GM12874 (cell line): Measurements from ENCODE around the gene GUCY1A1.

ENCODE experiments used
- TF ChIP-seq, protein P1 (sequence below): IDR thresholded peaks from 2 replicates; pipeline ENCODE4 v1.5.1; 2011; ENCODE audit warnings: low read depth, mild to moderate bottlenecking, control low read depth, low read length, moderate library complexity; ENCODE audit not compliant: insufficient read depth

The GUCY1A1 gene

DNA sequence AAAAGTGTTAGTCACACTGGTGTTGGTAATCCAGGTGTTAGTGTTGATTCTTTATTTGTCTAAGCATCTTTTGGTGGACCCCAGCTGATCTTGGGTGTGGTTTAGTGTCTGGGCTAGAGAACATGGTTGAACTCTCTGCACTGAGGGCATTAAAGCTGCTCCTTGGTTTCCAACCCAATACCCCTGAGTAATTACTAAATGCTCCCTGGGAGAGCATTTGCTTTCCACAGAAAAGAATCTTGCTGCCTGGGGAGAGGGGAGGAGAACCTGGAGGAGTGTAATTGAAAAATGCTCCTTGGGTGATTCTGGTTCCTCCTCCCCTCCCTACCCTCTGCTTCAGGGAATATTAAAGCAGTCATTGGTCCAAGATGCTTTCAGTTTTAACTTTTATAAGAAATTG, 95.3 kb downstream of the GUCY1A1 start:
- TF ChIP-seq, protein P1, sequence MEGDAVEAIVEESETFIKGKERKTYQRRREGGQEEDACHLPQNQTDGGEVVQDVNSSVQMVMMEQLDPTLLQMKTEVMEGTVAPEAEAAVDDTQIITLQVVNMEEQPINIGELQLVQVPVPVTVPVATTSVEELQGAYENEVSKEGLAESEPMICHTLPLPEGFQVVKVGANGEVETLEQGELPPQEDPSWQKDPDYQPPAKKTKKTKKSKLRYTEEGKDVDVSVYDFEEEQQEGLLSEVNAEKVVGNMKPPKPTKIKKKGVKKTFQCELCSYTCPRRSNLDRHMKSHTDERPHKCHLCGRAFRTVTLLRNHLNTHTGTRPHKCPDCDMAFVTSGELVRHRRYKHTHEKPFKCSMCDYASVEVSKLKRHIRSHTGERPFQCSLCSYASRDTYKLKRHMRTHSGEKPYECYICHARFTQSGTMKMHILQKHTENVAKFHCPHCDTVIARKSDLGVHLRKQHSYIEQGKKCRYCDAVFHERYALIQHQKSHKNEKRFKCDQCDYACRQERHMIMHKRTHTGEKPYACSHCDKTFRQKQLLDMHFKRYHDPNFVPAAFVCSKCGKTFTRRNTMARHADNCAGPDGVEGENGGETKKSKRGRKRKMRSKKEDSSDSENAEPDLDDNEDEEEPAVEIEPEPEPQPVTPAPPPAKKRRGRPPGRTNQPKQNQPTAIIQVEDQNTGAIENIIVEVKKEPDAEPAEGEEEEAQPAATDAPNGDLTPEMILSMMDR, result no peak

DNA sequence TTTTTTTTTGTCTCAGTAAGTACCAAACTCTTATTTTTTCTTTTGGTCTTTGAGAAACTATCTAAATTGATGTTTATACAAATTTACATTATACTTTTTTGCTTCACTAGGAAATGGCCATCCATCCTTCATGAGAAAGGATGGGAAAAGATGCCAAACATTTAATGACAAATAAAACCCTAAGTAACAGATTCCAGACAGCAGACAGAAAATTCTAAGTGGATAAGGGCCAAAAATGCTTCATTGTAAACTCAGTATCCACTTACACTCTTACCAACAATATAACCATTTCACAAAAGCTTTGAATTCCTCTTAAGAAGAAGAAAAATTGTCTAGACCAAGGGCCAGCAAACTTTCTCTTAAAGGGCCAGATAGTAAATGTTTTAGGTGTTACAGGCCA, 95.7 kb downstream of the GUCY1A1 start:
- TF ChIP-seq, protein P1, result no peak

DNA sequence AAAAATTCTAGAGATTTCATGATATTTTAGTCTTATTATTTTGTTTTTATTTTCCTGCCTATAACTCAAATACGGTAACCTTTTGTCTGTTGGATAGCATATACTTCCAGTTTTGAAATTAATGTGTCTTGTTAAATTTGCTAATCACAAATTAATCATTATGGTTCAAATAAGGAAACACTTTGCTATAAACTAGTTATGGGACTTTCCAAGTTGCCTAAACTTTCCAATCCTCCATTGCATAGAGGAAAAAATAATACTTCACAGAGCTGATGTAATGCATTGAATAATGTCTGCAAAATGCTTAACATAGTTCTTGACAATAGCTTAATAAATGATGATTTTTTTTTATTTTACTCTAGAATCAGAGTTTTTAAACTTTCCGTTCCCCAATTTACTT, 96.9 kb downstream of the GUCY1A1 start:
- TF ChIP-seq, protein P1, result no peak

DNA sequence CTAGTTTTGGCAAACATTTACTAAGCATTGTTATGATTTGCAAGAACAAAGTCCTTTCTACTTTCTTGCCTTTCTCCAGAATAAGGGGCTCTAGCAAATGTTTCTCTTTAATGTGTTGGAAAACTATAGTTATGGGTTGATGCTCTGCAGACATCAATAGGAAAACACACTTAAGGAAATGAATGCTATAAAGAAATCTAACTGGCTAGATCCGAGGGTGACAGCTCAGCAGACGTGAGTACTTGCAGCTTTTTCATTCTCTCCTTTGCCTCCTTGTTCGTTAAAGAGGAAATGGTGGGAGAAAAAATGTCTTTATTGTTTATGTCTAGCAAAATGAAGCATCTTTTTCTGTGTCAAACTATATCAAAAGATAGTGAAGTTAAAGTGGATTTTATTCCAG, 98.5 kb downstream of the GUCY1A1 start:
- TF ChIP-seq, protein P1, result no peak

DNA sequence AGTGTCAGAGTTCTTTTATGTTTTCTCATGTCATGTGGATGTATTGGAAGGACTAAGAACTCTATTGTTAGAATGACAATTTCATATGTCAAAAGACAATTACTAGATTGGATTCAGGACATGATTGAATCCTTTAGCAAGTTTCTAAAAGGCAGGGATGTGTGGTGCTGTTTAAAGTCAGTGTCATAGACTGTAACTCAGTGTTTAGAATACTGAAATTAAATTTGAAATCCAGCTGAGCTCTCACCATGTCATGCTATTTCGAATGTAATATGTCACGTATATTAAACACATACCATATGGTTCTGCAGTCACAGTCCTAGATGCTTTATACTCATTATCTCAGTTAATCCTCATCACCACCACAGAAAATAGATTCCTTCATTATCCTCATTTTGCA, 100.0 kb downstream of the GUCY1A1 start:
- TF ChIP-seq, protein P1, result no peak

DNA sequence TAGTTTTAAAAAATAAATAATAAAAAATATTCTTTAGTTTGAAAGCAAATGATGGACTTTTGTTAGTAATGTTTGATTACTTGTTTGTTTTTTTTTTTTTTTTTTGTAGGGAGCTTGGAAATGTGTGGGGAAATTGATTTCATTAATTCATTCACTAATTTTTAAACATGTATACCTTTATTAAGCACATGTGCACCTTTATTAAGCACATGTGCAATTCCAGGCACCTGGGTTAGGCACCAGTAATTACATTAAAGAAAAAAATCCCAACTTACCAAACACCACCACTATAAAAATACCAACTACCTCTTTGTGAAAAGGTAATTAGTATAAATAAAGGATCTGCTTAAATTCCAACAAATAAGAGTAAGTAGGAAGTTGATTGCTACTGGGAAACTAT, 101.7 kb downstream of the GUCY1A1 start:
- TF ChIP-seq, protein P1, result no peak

DNA sequence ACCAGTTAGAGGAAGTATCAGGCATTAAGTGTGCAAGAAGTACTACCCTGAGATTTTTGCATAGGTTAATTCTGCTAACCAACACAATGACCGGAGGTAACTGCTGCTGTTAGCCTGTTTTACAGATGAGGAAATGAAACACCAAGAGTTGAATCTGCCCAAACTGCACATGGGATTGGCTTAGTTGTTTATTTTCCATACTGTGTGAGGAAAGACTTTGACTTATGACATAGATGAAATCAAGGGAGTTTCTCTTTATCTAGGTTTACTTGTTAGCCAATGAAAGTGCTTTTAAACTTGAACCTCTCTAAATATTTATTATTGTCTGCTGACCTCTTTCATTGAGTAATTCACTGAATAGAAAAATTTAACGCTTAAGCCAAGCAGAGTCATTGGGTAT, 102.4 kb downstream of the GUCY1A1 start:
- TF ChIP-seq, protein P1, result no peak
